ENCODE results near the gene RHOT2. TPM values are rescaled to one million over a fixed set of nuclear protein-coding genes. Genes with fewer than 3 reads are reported as not detected.

Gene RHOT2
- total RNA-seq, 1 donor from 2014 or later: 37.2 TPM

- DNase-seq (ENCODE audit: low read depth, low spot score): no peak
Measured at GRCh38 chr16:669666-670065, 1.7 kb downstream of the RHOT2 start.

GRCh38 chr16:670485-671352 is 2.8 kb downstream of the RHOT2 start:
- DNase-seq (ENCODE audit: low read depth, low spot score): no peak

- no peak for DNase-seq (ENCODE audit: low read depth, low spot score)
Measured at GRCh38 chr16:671353-672131, 3.6 kb downstream of the RHOT2 start.

- DNase-seq (ENCODE audit: low read depth, low spot score): no peak
Measured at GRCh38 chr16:672371-672770, 4.4 kb downstream of the RHOT2 start.

- no peak for DNase-seq (ENCODE audit: low read depth, low spot score)
Measured at GRCh38 chr16:672851-673250, 4.9 kb downstream of the RHOT2 start.

- no peak for DNase-seq (ENCODE audit: low read depth, low spot score)
Measured at GRCh38 chr16:673399-673991, 5.6 kb downstream of the RHOT2 start.

- no peak for DNase-seq (ENCODE audit: low read depth, low spot score)
Measured at GRCh38 chr16:674214-674881, 6.4 kb downstream of the RHOT2 start.

- no peak for DNase-seq (ENCODE audit: low read depth, low spot score)
Measured at GRCh38 chr16:674968-675883, 7.3 kb downstream of the RHOT2 start, which contains the start of gene RHBDL1. Gene RHBDL1 (plus strand): TSS chr16:675671. CDS start chr16:675791, 120 bp downstream.

GRCh38 chr16:675884-676564 is 8.1 kb downstream of the RHOT2 start:
- DNase-seq (ENCODE audit: low read depth, low spot score): no peak

- no peak for DNase-seq (ENCODE audit: low read depth, low spot score)
Measured at GRCh38 chr16:676565-676902, 8.6 kb downstream of the RHOT2 start.

- DNase-seq (ENCODE audit: low read depth, low spot score): no peak
Measured at GRCh38 chr16:676913-677312, 9.0 kb downstream of the RHOT2 start.

GRCh38 chr16:677316-678190 is 9.6 kb downstream of the RHOT2 start:
- DNase-seq (ENCODE audit: low read depth, low spot score): no peak

- DNase-seq (ENCODE audit: low read depth, low spot score): no peak
Measured at GRCh38 chr16:678209-678857, 10.4 kb downstream of the RHOT2 start.

GRCh38 chr16:678858-679813 is 11.2 kb downstream of the RHOT2 start:
- DNase-seq (ENCODE audit: low read depth, low spot score): no peak

GRCh38 chr16:679814-680624 is 12.1 kb downstream of the RHOT2 start, which contains the start of gene STUB1:
Gene STUB1 (plus strand): TSS chr16:680410. CDS start chr16:680526, 116 bp downstream.
- DNase-seq (ENCODE audit: low read depth, low spot score): peak; percentile 44

- DNase-seq (ENCODE audit: low read depth, low spot score): no peak
Measured at GRCh38 chr16:680625-680945, 12.7 kb downstream of the RHOT2 start.

All from pulmonary artery endothelial cell (primary cell).